Astrocyte of the spinal cord (primary cell): Measurements from ENCODE around the gene MST1R.
"Not testable (repeated sequence)": the region's sequence is repeated elsewhere in the genome, so short reads cannot be mapped to it uniquely, and the experiment has no call there.

Source experiments
- DNase-seq: peaks from one replicate; pipeline ENCODE4 v3.0.0; 2011; ENCODE audit warnings: low read depth, low spot score
- H3K4me3 ChIP-seq: 2 replicates; pipeline ENCODE4 v1.5.1; 2011; ENCODE audit warnings: low read depth, mild to moderate bottlenecking, low read length, moderate library complexity
- CTCF ChIP-seq: IDR thresholded peaks from 2 replicates; pipeline ENCODE4 v1.5.1; 2012; ENCODE audit warnings: low read depth, mild to moderate bottlenecking, low read length, inconsistent platforms
- in situ Hi-C: cut with HindIII; loops from 2 replicates; pipeline ENCODE4 v1.10.0; 2017; ENCODE audit warnings: low sequenced_read_pairs

MST1R gene

GRCh38 chr3:49911124-49911420, 7.4 kb upstream of the MST1R start:
- in situ Hi-C loops, result no loop called here
- no peak for TF ChIP-seq CTCF
- DNase-seq, result no peak
- no peak overlapping the region for H3K4me3 ChIP-seq

- TF ChIP-seq CTCF, result no peak
- DNase-seq, result no peak
- in situ Hi-C loops, result no loop called here
- no peak overlapping the region for H3K4me3 ChIP-seq
Measured at GRCh38 chr3:49910409-49911123, 6.9 kb upstream of the MST1R start.

DNA sequence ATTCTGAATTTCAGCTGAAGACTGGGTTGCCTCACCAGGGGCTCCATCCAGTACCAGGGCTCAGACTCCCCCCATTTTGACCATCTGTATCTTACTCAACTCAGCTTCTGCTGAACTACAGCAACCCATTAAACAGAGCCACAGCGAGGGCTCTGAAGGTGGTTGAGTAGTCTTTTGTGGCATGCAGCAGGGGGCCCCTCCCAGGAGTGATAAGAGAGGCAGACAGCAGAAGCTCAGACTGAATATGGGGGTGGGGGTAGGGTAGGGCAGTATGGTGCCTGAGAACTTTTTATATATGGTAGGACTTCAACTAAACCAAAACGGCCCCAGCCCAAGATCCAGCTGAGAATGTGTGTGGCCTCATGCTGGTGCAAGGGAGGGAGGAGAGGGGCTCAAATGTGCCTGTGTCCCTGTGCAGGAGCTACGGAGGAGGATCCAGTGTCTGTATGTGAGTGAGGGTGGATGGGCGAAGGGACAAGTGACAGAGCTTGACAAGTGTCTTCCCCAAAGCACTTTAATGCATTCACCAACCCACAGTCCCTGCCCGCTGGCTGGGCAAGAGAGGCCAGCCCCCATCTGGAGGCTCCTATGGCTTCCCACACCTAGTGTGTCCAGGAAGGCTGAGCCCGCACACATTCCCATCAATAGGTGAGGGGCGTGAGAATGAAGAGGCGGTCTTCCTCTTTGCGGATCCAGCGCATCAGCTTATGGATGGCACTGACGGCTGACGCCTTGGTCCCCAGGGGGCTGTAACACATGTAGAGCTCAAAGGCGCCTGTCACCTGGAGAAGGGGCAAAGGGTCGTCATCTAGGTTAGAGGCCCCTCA, 4.9 kb upstream of the MST1R start:
- TF ChIP-seq CTCF, result no peak
- no peak overlapping the region for H3K4me3 ChIP-seq
- DNase-seq, result no peak
- in situ Hi-C loops, result no loop called here

DNA sequence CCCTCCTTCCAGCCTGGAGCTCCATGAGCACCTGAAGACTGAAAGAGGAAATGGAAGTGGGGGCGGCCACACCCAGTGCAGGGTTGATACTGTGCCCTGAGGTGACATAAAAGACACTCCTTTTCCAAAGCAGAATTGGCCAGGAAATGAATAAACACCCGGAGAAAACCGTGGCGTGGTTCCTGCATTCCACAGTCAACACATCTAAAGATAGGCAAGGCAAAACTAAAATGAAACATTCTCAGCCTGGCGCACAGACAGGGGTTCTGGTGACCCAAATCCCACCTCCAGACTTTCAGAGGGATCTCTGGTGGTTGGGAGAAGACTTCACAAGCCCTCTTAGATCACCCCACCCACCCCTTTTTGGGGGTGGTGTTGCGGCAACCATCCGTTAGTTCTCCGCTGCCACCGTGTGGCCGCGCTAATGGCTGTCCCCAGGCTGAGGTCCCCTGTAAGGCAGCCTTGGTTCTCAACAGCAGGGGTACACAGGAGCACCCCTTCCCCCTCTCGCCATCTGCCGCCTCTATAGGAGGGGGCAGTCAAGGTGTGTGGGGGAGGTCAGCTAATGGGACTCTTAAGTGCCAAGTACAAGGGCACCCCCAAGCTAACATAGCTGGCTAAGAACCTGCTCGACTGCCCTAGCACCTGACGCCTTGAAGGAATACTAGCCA, 2.5 kb upstream of the MST1R start:
- DNase-seq, result peak; percentile 39
- peak; percentile 74 for TF ChIP-seq CTCF
- H3K4me3 ChIP-seq, result peak overlapping the region; percentile 18
- in situ Hi-C loops, result no loop called here

DNA sequence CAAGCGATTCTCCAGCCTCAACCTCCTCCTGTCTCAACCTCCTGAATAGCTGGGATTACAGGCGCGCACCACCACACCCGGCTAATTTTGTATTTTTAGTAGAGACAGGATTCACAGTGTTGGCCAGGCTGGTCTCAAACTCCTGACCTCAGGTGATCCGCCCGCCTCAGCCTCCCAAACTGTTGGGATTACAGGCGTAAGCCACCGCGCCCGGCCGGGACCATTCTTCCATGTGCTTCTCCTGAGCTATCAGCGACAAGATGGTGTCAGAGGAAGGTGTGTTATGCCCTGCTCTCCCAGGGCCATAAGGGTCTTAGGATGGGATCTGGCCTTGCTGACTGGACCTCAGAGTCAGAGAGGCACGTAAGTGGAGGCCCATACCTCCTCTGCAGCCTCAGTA, 775 bp upstream of the MST1R start:
- H3K4me3 ChIP-seq, in situ Hi-C loops, DNase-seq: not testable (repeated sequence)

DNA sequence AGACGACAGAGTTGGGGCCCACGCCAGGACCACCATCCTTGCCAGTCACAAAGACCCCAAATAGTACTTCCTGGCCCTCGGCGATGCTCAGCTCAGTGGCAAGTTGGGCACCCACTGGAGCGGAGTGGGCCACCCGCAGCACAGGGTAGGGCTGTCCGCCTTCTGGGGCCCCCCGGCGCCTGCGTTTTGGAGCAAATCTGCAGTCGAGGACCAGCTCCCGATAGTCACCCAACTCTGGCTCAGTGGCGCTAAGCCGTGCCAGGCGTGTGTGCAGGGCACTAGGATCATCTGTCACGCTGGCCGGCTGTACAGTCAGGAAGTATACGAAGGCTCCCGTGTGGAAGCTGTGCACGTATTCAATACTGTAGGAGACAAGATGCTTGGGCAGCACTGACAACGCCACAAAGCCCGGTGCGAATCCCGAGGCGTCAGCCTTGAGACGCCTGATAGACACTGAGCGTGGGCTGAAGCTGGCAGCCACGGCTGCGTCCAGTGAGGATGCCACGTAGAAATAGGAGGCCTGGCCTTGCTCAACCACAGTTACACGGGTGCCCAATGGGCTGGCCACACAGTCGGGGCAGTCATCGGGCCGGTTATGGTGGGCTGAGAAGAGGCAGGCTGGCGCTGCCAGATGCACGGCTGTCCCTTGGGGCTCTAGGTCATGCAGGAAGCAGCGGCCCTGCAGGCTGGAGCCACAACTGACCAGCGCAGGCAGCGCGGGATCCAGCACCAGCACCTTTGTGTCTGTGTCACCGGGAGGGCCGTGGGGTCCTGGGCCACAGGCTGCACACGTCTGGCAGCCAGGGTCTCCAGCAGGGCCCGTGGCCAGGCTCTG, 945 bp downstream of the MST1R start:
- H3K4me3 ChIP-seq, result no peak overlapping the region
- no peak for TF ChIP-seq CTCF
- DNase-seq, result no peak
- in situ Hi-C loops, result no loop called here
